ENCODE measurements around the gene SNED1.
A peak's percentile ranks its signal among the peaks of the same experiment; 100 is the strongest.

SNED1 gene

GRCh38 chr2:240964704-240965295 is 33.6 kb upstream of the SNED1 start:
- Histone ChIP-seq H2AFZ (ENCODE audit: low read length) (peak overlapping the region; percentile 63), H3K4me3 (ENCODE audit: low read length) (peak overlapping the region; percentile 41; the same call in 1 of the 2 replicates), H3K4me2 (ENCODE audit: low read depth, low read length) (peak overlapping the region; percentile 27; the same call in 1 of the 2 replicates), H3K9me2 (replicated peaks; ENCODE audit: insufficient read depth, low read length) (no peaks in the 10 kb centered on the region), H3K79me2 (ENCODE audit: low read length) (no peaks in the 10 kb centered on the region), H3K9me3 (replicated peaks; ENCODE audit: insufficient read depth, low read length) (no peaks in the 10 kb centered on the region), H3K27me3 (replicated peaks; ENCODE audit: insufficient read depth, low read length) (0 out of 2 replicates have a peak, but pooled peaks cover 4% of the 10 kb centered on the region), H4K20me1 (ENCODE audit: insufficient read depth, low read length) (no peaks in the 10 kb centered on the region), H3K9ac (ENCODE audit: low read length) (no peak overlapping the region), H3F3A (ENCODE audit: insufficient read depth, low read length) (no peaks in the 10 kb centered on the region), H3K36me3 (replicated peaks; ENCODE audit: insufficient read depth, low read length) (no peaks in the 10 kb centered on the region), H3K27ac (ENCODE audit: low read length) (no peak overlapping the region), H3K4me1 (ENCODE audit: low read length) (no peaks in the 10 kb centered on the region)
- DNase-seq: peak; percentile 23
- no peak for TF ChIP-seq EZH2 (optimal IDR thresholded peaks at IDR 0.05; ENCODE audit: low read depth, low read length)
- no peak for TF ChIP-seq EZH2phosphoT487 (IDR thresholded peaks at IDR 0.05; ENCODE audit: low read length)
- TF ChIP-seq CTCF (IDR thresholded peaks at IDR 0.05; ENCODE audit: low read length): no peak

- Histone ChIP-seq H3K36me3 (replicated peaks; ENCODE audit: insufficient read depth, low read length) (no peaks in the 10 kb centered on the region), H3F3A (ENCODE audit: insufficient read depth, low read length) (no peaks in the 10 kb centered on the region), H3K27me3 (replicated peaks; ENCODE audit: insufficient read depth, low read length) (peaks cover 7% of the 10 kb centered on the region; the same call in 1 of the 2 replicates), H2AFZ (ENCODE audit: low read length) (peak overlapping the region; percentile 63), H3K4me3 (ENCODE audit: low read length) (peak overlapping the region; percentile 41; the same call in 1 of the 2 replicates), H4K20me1 (ENCODE audit: insufficient read depth, low read length) (no peaks in the 10 kb centered on the region), H3K4me2 (ENCODE audit: low read depth, low read length) (peak overlapping the region; percentile 27; the same call in 1 of the 2 replicates), H3K9me2 (replicated peaks; ENCODE audit: insufficient read depth, low read length) (no peaks in the 10 kb centered on the region), H3K79me2 (ENCODE audit: low read length) (no peaks in the 10 kb centered on the region), H3K9ac (ENCODE audit: low read length) (no peak overlapping the region), H3K27ac (ENCODE audit: low read length) (no peak overlapping the region), H3K9me3 (replicated peaks; ENCODE audit: insufficient read depth, low read length) (no peaks in the 10 kb centered on the region), H3K4me1 (ENCODE audit: low read length) (no peaks in the 10 kb centered on the region)
- no peak for DNase-seq
- no peak for TF ChIP-seq CTCF (IDR thresholded peaks at IDR 0.05; ENCODE audit: low read length)
- TF ChIP-seq EZH2 (optimal IDR thresholded peaks at IDR 0.05; ENCODE audit: low read depth, low read length): no peak
- TF ChIP-seq EZH2phosphoT487 (IDR thresholded peaks at IDR 0.05; ENCODE audit: low read length): no peak
These were observed 33.0 kb upstream of the SNED1 start for GRCh38 chr2:240965296-240965904.

- no peak for DNase-seq
- Histone ChIP-seq H4K20me1 (ENCODE audit: insufficient read depth, low read length) (no peaks in the 10 kb centered on the region), H3K9me3 (replicated peaks; ENCODE audit: insufficient read depth, low read length) (no peaks in the 10 kb centered on the region), H2AFZ (ENCODE audit: low read length) (no peak overlapping the region), H3K27ac (ENCODE audit: low read length) (no peak overlapping the region), H3K79me2 (ENCODE audit: low read length) (no peaks in the 10 kb centered on the region), H3K4me2 (ENCODE audit: low read depth, low read length) (no peak overlapping the region), H3K4me1 (ENCODE audit: low read length) (no peaks in the 10 kb centered on the region), H3K4me3 (ENCODE audit: low read length) (no peak overlapping the region), H3K27me3 (replicated peaks; ENCODE audit: insufficient read depth, low read length) (peaks cover 11% of the 10 kb centered on the region), H3F3A (ENCODE audit: insufficient read depth, low read length) (no peaks in the 10 kb centered on the region), H3K36me3 (replicated peaks; ENCODE audit: insufficient read depth, low read length) (no peaks in the 10 kb centered on the region), H3K9me2 (replicated peaks; ENCODE audit: insufficient read depth, low read length) (no peaks in the 10 kb centered on the region), H3K9ac (ENCODE audit: low read length) (no peak overlapping the region)
- no peak for TF ChIP-seq EZH2 (optimal IDR thresholded peaks at IDR 0.05; ENCODE audit: low read depth, low read length)
- TF ChIP-seq EZH2phosphoT487 (IDR thresholded peaks at IDR 0.05; ENCODE audit: low read length): no peak
- no peak for TF ChIP-seq CTCF (IDR thresholded peaks at IDR 0.05; ENCODE audit: low read length)
These were observed 32.4 kb upstream of the SNED1 start for GRCh38 chr2:240965905-240966456.
